HepG2 (cell line): ENCODE data around the gene WDR81. TPM values are rescaled to one million over a fixed set of nuclear protein-coding genes. Genes with fewer than 3 reads are reported as not detected.

Experiments used
- DPF2 ChIP-seq: sonication (generic); formaldehyde crosslinking; IDR thresholded peaks from 2 replicates; pipeline ENCODE4 v1.4.0; 2020; ENCODE audit warnings: mild to moderate bottlenecking, low read depth, missing genetic modification reagents, borderline replicate concordance
- HIVEP1 ChIP-seq: sonication (generic); formaldehyde crosslinking; IDR thresholded peaks from 2 replicates; pipeline ENCODE4 v1.4.0; 2020; ENCODE audit warnings: mild to moderate bottlenecking, missing genetic modification reagents
- ISL2 ChIP-seq: sonication (generic); formaldehyde crosslinking; IDR thresholded peaks from 2 replicates; pipeline ENCODE4 v1.5.0; 2020; ENCODE audit warnings: missing genetic modification reagents
- MTF2 ChIP-seq: sonication (generic); formaldehyde crosslinking; IDR thresholded peaks from 2 replicates; pipeline ENCODE4 v1.5.0; 2020; ENCODE audit warnings: missing genetic modification reagents, borderline replicate concordance
- NFKBIZ ChIP-seq: IDR thresholded peaks from 2 replicates; pipeline ENCODE4 v1.6.1; 2018; ENCODE audit warnings: missing genetic modification reagents, missing compliant biosample characterization
- RFX3 ChIP-seq: IDR thresholded peaks from 2 replicates; pipeline ENCODE4 v1.6.1; 2016; ENCODE audit warnings: missing biosample characterization, missing genetic modification reagents
- SCMH1 ChIP-seq: sonication (generic); formaldehyde crosslinking; IDR thresholded peaks from 2 replicates; pipeline ENCODE4 v1.9.0; 2021; ENCODE audit warnings: missing genetic modification reagents, mild to moderate bottlenecking, borderline replicate concordance
- SRF ChIP-seq: IDR thresholded peaks from 2 replicates; pipeline ENCODE4 v1.6.1; 2011; ENCODE audit warnings: mild to moderate bottlenecking, low read depth, low read length, moderate library complexity
- SRSF9 ChIP-seq: fragments of 200-400 bp; formaldehyde crosslinking; IDR thresholded peaks from 2 replicates; pipeline ENCODE4 v1.6.1; 2018; ENCODE audit warnings: borderline replicate concordance, mild to moderate bottlenecking, low read depth, low read length; ENCODE audit not compliant: insufficient read depth, poor library complexity, severe bottlenecking
- ZNF44 ChIP-seq: sonication (generic); formaldehyde crosslinking; IDR thresholded peaks from 2 replicates; pipeline ENCODE4 v1.5.1; 2020; ENCODE audit warnings: mild to moderate bottlenecking, missing genetic modification reagents
- ZNF777 ChIP-seq: sonication (generic); formaldehyde crosslinking; IDR thresholded peaks from 2 replicates; pipeline ENCODE4 v1.4.0; 2020; ENCODE audit warnings: missing genetic modification reagents
- ZNF816 ChIP-seq: sonication (generic); formaldehyde crosslinking; IDR thresholded peaks from 2 replicates; pipeline ENCODE4 v1.8.0; 2022; ENCODE audit warnings: missing genetic modification reagents, mild to moderate bottlenecking, borderline replicate concordance
- ZSCAN30 ChIP-seq: sonication (generic); formaldehyde crosslinking; IDR thresholded peaks from 2 replicates; pipeline ENCODE4 v1.5.0; 2020; ENCODE audit warnings: mild to moderate bottlenecking, missing genetic modification reagents
- polyA plus RNA-seq, 8 experiments: library from polyadenylated mRNA; depleted of rRNA in 3 of 8; stranded (reverse) in 7 of 8; unstranded in 1 of 8; fragments of >200 nt; fragmentation: Illumina TruSeq in 4 of 8; extraction: Trizol in 4 of 8; gene quantifications; 2 replicates each; pipeline versions ENCODE4 v1.2.1 to v1.2.3, GENCODE V29; 2011 to 2016; ENCODE audit warnings: low read depth in 4 of 8, missing spikeins in 1 of 8, mixed read lengths in 1 of 8; ENCODE audit not compliant: insufficient read depth in 1 of 8
- total RNA-seq, 5 experiments: library from RNA; depleted of rRNA; stranded (reverse); fragments of >200 nt; fragmentation: Illumina TruSeq; extraction: Trizol; gene quantifications; 2 replicates each; pipeline ENCODE4 v1.2.3, GENCODE V29; 2016; ENCODE audit warnings: low read depth in 1 of 5
- TF ChIP-seq, protein P1 (sequence below): sonication (generic); formaldehyde crosslinking; IDR thresholded peaks from 2 replicates; pipeline ENCODE4 v1.5.1; 2020; ENCODE audit warnings: mild to moderate bottlenecking, missing genetic modification reagents
- TF ChIP-seq, protein P2 (sequence below): sonication (generic); formaldehyde crosslinking; IDR thresholded peaks from 2 replicates; pipeline ENCODE4 v1.4.0; 2020; ENCODE audit warnings: mild to moderate bottlenecking, missing genetic modification reagents
- TF ChIP-seq, protein P3 (sequence below): sonication (generic); formaldehyde crosslinking; IDR thresholded peaks from 2 replicates; pipeline ENCODE4 v1.9.0; 2021; ENCODE audit warnings: mild to moderate bottlenecking, missing genetic modification reagents

WDR81 gene
- total and polyA plus RNA-seq, 2 of the 13 experiments (the other 11 are each of a cell fraction or from before 2014, with no cell fraction given): 9.1 to 16.7 TPM

DNA sequence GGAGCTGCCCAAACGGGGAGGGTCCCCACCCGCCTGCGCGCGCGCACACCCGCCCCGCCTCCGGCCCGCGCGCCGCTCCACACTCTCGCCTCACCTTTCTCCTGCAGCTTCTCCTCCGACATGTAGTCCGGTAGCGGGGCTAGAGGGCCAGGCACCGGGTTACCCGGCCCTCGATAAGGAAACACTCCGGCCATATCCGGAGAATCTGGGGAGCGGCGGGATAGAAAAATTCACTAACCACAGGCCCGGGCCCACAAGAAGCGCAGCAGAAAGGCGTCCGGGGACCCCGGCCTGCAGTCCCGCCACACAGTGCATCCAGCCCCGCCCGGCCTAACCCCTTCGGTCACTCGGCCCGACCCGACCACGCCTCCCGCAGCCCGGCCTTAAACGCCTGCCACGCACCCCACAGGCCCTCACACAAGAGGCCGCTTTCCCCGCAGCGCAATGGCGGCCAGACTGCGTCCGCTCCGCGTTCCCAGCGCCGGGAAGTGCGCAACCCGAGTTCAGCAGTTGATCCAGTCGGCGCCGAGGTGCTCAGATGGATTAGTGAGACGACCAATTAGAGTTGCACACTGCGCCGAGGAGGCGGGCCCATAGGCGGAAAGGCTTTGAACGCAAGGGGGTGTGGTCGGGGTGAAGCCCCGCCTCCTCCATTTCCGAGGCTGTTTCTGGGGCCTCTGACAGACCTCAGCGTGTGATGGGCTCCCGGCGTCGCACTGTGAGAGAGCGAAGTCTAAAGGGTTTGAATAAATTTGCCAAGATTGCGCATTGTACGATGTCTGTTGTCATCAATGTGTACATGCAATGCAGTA, 39.9 kb upstream of the WDR81 start, which contains the start of gene PRPF8 (continued):
- TF ChIP-seq ISL2 (CRISPR knock-in tag): 0 out of 2 replicates have a peak, but pooled peaks have one; percentile 25
- TF ChIP-seq, protein P1, sequence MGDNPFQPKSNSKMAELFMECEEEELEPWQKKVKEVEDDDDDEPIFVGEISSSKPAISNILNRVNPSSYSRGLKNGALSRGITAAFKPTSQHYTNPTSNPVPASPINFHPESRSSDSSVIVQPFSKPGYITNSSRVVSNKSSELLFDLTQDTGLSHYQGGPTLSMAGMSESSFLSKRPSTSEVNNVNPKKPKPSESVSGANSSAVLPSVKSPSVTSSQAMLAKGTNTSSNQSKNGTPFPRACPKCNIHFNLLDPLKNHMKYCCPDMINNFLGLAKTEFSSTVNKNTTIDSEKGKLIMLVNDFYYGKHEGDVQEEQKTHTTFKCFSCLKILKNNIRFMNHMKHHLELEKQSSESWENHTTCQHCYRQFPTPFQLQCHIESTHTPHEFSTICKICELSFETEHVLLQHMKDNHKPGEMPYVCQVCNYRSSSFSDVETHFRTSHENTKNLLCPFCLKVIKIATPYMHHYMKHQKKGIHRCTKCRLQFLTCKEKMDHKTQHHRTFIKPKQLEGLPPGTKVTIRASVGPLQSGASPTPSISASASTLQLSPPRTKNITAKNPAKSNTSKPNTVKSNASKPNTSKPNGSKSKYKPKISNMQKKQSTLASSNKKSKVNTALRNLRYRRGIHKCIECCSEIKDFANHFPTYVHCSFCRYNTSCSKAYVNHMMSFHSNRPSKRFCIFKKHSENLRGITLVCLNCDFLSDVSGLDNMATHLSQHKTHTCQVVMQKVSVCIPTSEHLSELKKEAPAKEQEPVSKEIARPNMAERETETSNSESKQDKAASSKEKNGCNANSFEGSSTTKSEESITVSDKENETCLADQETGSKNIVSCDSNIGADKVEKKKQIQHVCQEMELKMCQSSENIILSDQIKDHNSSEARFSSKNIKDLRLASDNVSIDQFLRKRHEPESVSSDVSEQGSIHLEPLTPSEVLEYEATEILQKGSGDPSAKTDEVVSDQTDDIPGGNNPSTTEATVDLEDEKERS (CRISPR knock-in tag): peak; percentile 88
- TF ChIP-seq ZSCAN30 (CRISPR knock-in tag): no peak
- TF ChIP-seq SRF: 0 out of 2 replicates have a peak, but pooled peaks have one; percentile 20
- TF ChIP-seq ZNF44 (CRISPR knock-in tag): no peak
- TF ChIP-seq SRSF9: no peak
- 0 out of 2 replicates have a peak, but pooled peaks have one; percentile 27 for TF ChIP-seq ZNF777 (CRISPR knock-in tag)
- TF ChIP-seq, protein P2, sequence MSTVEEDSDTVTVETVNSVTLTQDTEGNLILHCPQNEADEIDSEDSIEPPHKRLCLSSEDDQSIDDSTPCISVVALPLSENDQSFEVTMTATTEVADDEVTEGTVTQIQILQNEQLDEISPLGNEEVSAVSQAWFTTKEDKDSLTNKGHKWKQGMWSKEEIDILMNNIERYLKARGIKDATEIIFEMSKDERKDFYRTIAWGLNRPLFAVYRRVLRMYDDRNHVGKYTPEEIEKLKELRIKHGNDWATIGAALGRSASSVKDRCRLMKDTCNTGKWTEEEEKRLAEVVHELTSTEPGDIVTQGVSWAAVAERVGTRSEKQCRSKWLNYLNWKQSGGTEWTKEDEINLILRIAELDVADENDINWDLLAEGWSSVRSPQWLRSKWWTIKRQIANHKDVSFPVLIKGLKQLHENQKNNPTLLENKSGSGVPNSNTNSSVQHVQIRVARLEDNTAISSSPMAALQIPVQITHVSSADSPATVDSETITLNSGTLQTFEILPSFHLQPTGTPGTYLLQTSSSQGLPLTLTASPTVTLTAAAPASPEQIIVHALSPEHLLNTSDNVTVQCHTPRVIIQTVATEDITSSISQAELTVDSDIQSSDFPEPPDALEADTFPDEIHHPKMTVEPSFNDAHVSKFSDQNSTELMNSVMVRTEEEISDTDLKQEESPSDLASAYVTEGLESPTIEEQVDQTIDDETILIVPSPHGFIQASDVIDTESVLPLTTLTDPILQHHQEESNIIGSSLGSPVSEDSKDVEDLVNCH (CRISPR knock-in tag): no peak
- TF ChIP-seq NFKBIZ (CRISPR knock-in tag): no peak
- peak; percentile 65; the same call in 1 of the 2 replicates for TF ChIP-seq MTF2 (CRISPR knock-in tag)
- TF ChIP-seq, protein P3, sequence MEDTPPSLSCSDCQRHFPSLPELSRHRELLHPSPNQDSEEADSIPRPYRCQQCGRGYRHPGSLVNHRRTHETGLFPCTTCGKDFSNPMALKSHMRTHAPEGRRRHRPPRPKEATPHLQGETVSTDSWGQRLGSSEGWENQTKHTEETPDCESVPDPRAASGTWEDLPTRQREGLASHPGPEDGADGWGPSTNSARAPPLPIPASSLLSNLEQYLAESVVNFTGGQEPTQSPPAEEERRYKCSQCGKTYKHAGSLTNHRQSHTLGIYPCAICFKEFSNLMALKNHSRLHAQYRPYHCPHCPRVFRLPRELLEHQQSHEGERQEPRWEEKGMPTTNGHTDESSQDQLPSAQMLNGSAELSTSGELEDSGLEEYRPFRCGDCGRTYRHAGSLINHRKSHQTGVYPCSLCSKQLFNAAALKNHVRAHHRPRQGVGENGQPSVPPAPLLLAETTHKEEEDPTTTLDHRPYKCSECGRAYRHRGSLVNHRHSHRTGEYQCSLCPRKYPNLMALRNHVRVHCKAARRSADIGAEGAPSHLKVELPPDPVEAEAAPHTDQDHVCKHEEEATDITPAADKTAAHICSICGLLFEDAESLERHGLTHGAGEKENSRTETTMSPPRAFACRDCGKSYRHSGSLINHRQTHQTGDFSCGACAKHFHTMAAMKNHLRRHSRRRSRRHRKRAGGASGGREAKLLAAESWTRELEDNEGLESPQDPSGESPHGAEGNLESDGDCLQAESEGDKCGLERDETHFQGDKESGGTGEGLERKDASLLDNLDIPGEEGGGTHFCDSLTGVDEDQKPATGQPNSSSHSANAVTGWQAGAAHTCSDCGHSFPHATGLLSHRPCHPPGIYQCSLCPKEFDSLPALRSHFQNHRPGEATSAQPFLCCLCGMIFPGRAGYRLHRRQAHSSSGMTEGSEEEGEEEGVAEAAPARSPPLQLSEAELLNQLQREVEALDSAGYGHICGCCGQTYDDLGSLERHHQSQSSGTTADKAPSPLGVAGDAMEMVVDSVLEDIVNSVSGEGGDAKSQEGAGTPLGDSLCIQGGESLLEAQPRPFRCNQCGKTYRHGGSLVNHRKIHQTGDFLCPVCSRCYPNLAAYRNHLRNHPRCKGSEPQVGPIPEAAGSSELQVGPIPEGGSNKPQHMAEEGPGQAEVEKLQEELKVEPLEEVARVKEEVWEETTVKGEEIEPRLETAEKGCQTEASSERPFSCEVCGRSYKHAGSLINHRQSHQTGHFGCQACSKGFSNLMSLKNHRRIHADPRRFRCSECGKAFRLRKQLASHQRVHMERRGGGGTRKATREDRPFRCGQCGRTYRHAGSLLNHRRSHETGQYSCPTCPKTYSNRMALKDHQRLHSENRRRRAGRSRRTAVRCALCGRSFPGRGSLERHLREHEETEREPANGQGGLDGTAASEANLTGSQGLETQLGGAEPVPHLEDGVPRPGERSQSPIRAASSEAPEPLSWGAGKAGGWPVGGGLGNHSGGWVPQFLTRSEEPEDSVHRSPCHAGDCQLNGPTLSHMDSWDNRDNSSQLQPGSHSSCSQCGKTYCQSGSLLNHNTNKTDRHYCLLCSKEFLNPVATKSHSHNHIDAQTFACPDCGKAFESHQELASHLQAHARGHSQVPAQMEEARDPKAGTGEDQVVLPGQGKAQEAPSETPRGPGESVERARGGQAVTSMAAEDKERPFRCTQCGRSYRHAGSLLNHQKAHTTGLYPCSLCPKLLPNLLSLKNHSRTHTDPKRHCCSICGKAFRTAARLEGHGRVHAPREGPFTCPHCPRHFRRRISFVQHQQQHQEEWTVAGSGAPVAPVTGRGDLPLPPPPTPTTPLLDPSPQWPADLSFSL (CRISPR knock-in tag): no peak
- TF ChIP-seq SCMH1: no peak
- TF ChIP-seq HIVEP1 (CRISPR knock-in tag): peak; percentile 15; the same call in 1 of the 2 replicates
- no peak for TF ChIP-seq RFX3 (CRISPR knock-in tag)
- no peak for TF ChIP-seq ZNF816
- no peak for TF ChIP-seq DPF2 (CRISPR knock-in tag)
